Measurements from ENCODE around the gene C7orf25.

Gene C7orf25

GRCh38 chr7:42911454-42912447, at the start of gene C7orf25:
TSS of gene C7orf25 (minus strand) at chr7:42912070. CDS start at chr7:42910900, 1,170 bp downstream.
- Mint-ChIP-seq H3K4me3 (peak within 1 kb of the TSS; percentile 94 to 99), H3K4me1 (peaks cover 75% of the 10 kb centered on the region), H3K27me3 (no peaks in the 10 kb centered on the region), H3K9me3 (no peaks in the 10 kb centered on the region), H3K27ac (peak within 1 kb of the TSS; percentile 92 to 98)
- peak; percentile 94 for ATAC-seq
- DNase-seq: peak; percentile 92 to 95

GRCh38 chr7:42961170-42961569, 49.3 kb upstream of the C7orf25 start:
- Mint-ChIP-seq H3K27ac (no peak overlapping the region), H3K9me3 (peaks cover 8% of the 10 kb centered on the region in 2 donors), H3K4me1 (peaks cover 23% of the 10 kb centered on the region), H3K27me3 (peaks cover 20% of the 10 kb centered on the region), H3K4me3 (peak overlapping the region; percentile 11 to 20)
- no peak for ATAC-seq
- no peak for DNase-seq

GRCh38 chr7:42960762-42961161, 48.9 kb upstream of the C7orf25 start:
- H3K27me3 Mint-ChIP-seq: peaks cover 20% of the 10 kb centered on the region
- peak overlapping the region in 1 of 2 donors; percentile 31 for H3K27ac Mint-ChIP-seq
- ATAC-seq (peak; percentile 44), DNase-seq (no peak)
- H3K9me3 Mint-ChIP-seq: peaks cover 8% of the 10 kb centered on the region in 2 donors
- H3K4me3 Mint-ChIP-seq: peak overlapping the region; percentile 11 to 20
- peaks cover 22% of the 10 kb centered on the region for H3K4me1 Mint-ChIP-seq

- H3K9me3 Mint-ChIP-seq: peaks cover 12 to 14% of the 10 kb centered on the region in 2 donors
- H3K27me3 Mint-ChIP-seq: peaks cover 20% of the 10 kb centered on the region
- ATAC-seq (no peak), DNase-seq (no peak)
- H3K4me1 Mint-ChIP-seq: peaks cover 10% of the 10 kb centered on the region
- no peak overlapping the region for H3K4me3 Mint-ChIP-seq
- H3K27ac Mint-ChIP-seq: no peak overlapping the region
Observed at GRCh38 chr7:42959549-42959948, 47.7 kb upstream of the C7orf25 start.

GRCh38 chr7:42956062-42956461, 44.2 kb upstream of the C7orf25 start:
- H3K9me3 Mint-ChIP-seq: peaks cover 12 to 14% of the 10 kb centered on the region in 2 donors
- peaks cover 17% of the 10 kb centered on the region for H3K27me3 Mint-ChIP-seq
- no peak overlapping the region for H3K4me3 Mint-ChIP-seq
- no peak overlapping the region for H3K27ac Mint-ChIP-seq
- DNase-seq: no peak
- ATAC-seq: no peak
- H3K4me1 Mint-ChIP-seq: peaks cover 7% of the 10 kb centered on the region

DNA sequence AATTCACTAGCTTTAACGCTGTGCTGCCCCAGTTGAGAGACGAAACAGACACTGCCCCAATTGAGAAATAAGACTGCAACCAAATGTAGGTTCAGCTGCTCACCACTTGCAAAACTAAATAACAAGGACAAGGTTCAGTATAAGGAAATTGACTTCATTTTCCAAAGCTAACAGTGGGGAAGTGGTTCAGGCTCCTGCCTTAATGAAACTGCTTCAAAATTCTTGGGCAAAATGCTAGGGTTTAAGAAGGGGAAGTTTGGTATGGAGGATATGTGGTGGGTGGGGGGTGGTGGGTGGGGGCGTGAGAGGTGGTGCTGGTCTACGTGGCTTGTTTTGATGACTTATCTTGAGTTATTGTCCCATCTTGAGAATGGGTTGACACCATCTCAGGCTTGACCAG, 42.1 kb upstream of the C7orf25 start:
- ATAC-seq: no peak
- no peaks in the 10 kb centered on the region for H3K4me1 Mint-ChIP-seq
- no peak overlapping the region for H3K27ac Mint-ChIP-seq
- H3K4me3 Mint-ChIP-seq: no peak overlapping the region
- peaks cover 12 to 22% of the 10 kb centered on the region in 2 donors for H3K9me3 Mint-ChIP-seq
- no peaks in the 10 kb centered on the region for H3K27me3 Mint-ChIP-seq
- DNase-seq: no peak

GRCh38 chr7:42952328-42952727, 40.5 kb upstream of the C7orf25 start:
- H3K27me3 Mint-ChIP-seq: no peaks in the 10 kb centered on the region
- no peak for DNase-seq
- H3K27ac Mint-ChIP-seq: no peak overlapping the region
- no peak for ATAC-seq
- H3K9me3 Mint-ChIP-seq: peaks cover 11 to 19% of the 10 kb centered on the region in 2 donors
- no peaks in the 10 kb centered on the region for H3K4me1 Mint-ChIP-seq
- H3K4me3 Mint-ChIP-seq: no peak overlapping the region

- no peak for ATAC-seq
- DNase-seq: no peak
- no peak overlapping the region for H3K27ac Mint-ChIP-seq
Observed at GRCh38 chr7:42950417-42950816, 38.5 kb upstream of the C7orf25 start.

GRCh38 chr7:42947521-42947920, 35.7 kb upstream of the C7orf25 start:
- Mint-ChIP-seq H3K27ac (no peak overlapping the region), H3K9me3 (peaks cover 0 to 7% of the 10 kb centered on the region in 2 donors), H3K27me3 (no peaks in the 10 kb centered on the region), H3K4me3 (no peak overlapping the region), H3K4me1 (peaks cover 12% of the 10 kb centered on the region)
- no peak for DNase-seq
- ATAC-seq: no peak

More at GRCh38 chr7:42950417-42950816, 38.5 kb upstream of the C7orf25 start:
- Mint-ChIP-seq H3K4me1 (peaks cover 11% of the 10 kb centered on the region), H3K27me3 (no peaks in the 10 kb centered on the region), H3K4me3 (no peak overlapping the region), H3K9me3 (peaks cover 4 to 14% of the 10 kb centered on the region in 2 donors)

GRCh38 chr7:42946627-42946950, 34.7 kb upstream of the C7orf25 start:
- no peak overlapping the region for H3K4me3 Mint-ChIP-seq
- peaks cover 12% of the 10 kb centered on the region for H3K4me1 Mint-ChIP-seq
- H3K27ac Mint-ChIP-seq: no peak overlapping the region
- H3K9me3 Mint-ChIP-seq: peaks cover 0 to 7% of the 10 kb centered on the region in 2 donors
- DNase-seq (no peak), ATAC-seq (no peak)
- no peaks in the 10 kb centered on the region for H3K27me3 Mint-ChIP-seq

DNA sequence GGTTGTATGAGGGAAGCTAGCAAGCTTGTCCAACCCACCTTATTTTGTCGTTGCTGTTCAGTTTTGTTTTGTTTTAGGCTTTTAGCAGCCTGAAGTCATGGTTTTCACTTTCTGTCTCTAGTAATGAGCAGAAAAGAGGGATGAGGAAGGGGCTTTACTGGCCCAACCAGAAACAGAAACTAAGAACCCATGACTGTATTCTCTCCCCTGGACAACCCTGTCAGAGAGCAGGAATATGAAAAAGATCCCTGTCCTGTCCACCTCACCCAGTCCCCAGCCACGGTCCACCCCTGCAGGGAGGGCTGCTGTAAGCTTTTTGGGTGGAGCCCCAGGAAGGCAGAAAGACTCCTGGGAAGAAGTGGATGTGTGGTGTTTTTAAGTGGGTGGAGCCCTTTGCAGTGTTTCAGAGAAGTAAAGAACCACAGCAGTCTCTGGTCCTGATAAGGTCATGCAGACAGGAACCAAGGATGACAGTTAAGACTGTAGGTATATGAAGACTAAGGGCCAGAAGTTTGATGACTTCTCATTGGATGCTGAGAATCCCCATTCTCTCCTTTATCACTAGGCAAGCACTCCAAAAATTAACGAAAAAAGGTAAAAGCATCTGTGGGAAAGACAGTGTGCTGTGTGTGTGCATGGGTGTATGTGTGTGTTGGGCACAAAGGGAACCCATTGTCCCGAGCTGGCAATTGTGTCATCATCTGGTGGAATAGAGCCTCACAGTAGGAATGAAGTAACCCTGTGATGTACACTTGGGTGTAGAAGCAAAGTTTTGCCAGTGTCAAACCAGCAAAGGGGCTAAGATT, 34.2 kb upstream of the C7orf25 start:
- ATAC-seq (peak; percentile 88), DNase-seq (peak in 1 of 2 donors; percentile 30)
- Mint-ChIP-seq H3K4me1 (peaks cover 18% of the 10 kb centered on the region), H3K4me3 (peak overlapping the region; percentile 66 to 68), H3K27ac (peak overlapping the region; percentile 35 to 41), H3K9me3 (peaks cover 0 to 7% of the 10 kb centered on the region in 2 donors), H3K27me3 (no peaks in the 10 kb centered on the region)

- H3K27ac Mint-ChIP-seq: no peak overlapping the region
- DNase-seq: peak; percentile 64 to 75
- no peaks in the 10 kb centered on the region for H3K9me3 Mint-ChIP-seq
- peaks cover 42% of the 10 kb centered on the region for H3K4me1 Mint-ChIP-seq
- ATAC-seq: peak; percentile 53
- H3K27me3 Mint-ChIP-seq: no peaks in the 10 kb centered on the region
- no peak overlapping the region for H3K4me3 Mint-ChIP-seq
Observed at GRCh38 chr7:42940985-42941847, 29.3 kb upstream of the C7orf25 start.

DNA sequence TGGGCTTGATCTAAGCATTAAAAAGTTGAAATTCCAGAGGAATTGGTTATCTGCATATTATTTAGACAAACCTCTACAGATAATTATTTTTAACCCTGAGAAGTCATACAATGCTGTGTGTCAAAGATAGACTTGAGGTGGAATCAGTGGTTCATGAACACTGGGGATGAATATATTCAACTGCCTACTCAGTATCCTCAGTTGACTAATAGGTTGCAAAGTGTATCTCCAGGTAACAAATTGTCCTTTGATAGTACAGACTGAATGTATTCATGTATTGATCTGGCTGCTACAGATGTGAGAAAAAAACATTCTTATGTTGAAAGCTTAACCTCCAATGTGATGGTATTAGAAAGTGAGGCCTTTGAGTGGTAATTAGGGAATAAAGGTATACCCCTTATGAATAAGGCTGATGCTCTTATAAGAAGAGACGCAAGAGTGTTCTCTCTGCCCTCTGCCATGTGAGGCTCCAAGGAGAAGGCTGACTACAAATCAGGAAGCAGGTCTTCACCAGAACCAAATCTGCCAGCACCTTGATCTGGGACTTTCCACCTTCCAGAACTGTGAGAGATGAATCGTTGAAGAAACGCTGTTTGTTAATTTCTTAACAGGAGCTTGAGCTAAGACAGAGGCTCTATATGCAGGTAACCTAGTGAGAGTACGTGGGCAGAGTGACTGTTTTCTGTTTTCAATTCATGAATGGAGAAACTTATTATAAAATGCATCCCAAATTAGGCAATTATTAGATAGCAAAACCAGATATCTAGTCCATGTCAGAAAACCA, 27.8 kb upstream of the C7orf25 start:
- H3K27me3 Mint-ChIP-seq: no peaks in the 10 kb centered on the region
- peak overlapping the region; percentile 57 to 65 for H3K4me3 Mint-ChIP-seq
- ATAC-seq: peak; percentile 79
- peak overlapping the region; percentile 57 to 90 for H3K27ac Mint-ChIP-seq
- no peak for DNase-seq
- H3K9me3 Mint-ChIP-seq: no peaks in the 10 kb centered on the region
- peaks cover 50% of the 10 kb centered on the region for H3K4me1 Mint-ChIP-seq

- no peak for ATAC-seq
- Mint-ChIP-seq H3K27me3 (no peaks in the 10 kb centered on the region), H3K9me3 (no peaks in the 10 kb centered on the region), H3K27ac (no peak overlapping the region), H3K4me3 (peak overlapping the region in 1 of 2 donors; percentile 15), H3K4me1 (peaks cover 55% of the 10 kb centered on the region)
- no peak for DNase-seq
Observed at GRCh38 chr7:42935861-42936260, 24.0 kb upstream of the C7orf25 start.
